ENCODE measurements around the gene MAJIN.
"Not testable (repeated sequence)": the region's sequence is repeated elsewhere in the genome, so short reads cannot be mapped to it uniquely, and the experiment has no call there.

Gene MAJIN

DNA sequence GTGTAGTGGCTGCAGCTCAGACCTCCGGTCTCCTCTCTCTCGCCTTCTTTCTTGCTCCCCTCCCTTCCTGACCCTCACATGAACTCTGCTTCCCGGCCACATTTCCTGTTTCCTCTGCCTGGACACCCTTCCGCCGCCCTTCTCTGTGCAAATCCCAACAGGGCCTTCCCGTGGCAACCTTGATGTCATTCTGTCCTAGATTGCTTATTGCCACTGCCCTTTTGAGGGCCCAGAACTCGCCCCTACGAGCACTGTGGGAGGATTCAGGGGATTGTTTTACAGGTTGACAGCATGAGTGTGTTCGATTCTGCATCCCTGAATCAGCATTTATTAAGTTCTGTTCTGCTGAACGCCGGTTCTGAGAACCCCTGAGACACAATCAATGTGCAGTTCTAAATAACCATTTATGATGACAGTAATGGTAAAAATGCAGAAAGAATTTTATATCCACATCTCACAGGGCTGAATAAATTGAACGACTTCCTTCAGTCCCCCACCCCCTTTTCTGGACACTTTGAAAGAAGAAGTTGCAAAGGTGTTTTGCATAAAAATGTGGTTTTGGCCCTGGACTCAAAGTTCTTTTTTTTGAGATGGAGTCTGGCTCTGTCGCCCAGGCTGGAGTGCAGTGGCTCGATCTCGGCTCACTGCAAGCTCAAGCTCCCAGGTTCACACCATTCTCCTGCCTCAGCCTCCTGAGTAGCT is 18.5 kb upstream of the MAJIN start:
- DNase-seq (ENCODE audit: low read depth), result no peak
- H3K4me3 ChIP-seq (ENCODE audit: low read length), result no peak overlapping the region
- TF ChIP-seq, protein P1, sequence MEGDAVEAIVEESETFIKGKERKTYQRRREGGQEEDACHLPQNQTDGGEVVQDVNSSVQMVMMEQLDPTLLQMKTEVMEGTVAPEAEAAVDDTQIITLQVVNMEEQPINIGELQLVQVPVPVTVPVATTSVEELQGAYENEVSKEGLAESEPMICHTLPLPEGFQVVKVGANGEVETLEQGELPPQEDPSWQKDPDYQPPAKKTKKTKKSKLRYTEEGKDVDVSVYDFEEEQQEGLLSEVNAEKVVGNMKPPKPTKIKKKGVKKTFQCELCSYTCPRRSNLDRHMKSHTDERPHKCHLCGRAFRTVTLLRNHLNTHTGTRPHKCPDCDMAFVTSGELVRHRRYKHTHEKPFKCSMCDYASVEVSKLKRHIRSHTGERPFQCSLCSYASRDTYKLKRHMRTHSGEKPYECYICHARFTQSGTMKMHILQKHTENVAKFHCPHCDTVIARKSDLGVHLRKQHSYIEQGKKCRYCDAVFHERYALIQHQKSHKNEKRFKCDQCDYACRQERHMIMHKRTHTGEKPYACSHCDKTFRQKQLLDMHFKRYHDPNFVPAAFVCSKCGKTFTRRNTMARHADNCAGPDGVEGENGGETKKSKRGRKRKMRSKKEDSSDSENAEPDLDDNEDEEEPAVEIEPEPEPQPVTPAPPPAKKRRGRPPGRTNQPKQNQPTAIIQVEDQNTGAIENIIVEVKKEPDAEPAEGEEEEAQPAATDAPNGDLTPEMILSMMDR (conservative IDR thresholded peaks at IDR 0.05; ENCODE audit: low read depth, low read length), result no peak

DNA sequence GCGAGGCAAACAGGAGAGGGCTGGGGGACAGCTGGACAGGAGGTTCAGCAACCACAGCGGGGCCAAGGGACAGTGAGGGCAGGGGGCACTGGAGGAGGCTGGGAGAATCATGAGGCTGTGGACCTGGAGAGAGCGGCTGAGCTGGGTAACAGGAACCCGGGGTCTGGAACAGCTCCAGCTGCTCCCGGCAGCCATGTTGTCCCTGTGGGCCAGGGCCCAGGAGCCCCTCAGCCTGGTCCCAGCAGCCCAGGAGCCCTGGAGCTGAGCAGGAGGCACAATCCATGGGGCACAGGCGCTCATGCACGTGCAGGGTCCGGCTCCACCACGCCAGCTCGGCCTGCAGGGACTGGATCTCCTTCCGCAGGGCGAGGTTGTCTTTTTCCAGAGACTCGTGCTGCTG is 17.5 kb upstream of the MAJIN start:
- TF ChIP-seq, protein P1 (conservative IDR thresholded peaks at IDR 0.05; ENCODE audit: low read depth, low read length), result no peak
- no peak for DNase-seq (ENCODE audit: low read depth)
- no peak overlapping the region for H3K4me3 ChIP-seq (ENCODE audit: low read length)

DNA sequence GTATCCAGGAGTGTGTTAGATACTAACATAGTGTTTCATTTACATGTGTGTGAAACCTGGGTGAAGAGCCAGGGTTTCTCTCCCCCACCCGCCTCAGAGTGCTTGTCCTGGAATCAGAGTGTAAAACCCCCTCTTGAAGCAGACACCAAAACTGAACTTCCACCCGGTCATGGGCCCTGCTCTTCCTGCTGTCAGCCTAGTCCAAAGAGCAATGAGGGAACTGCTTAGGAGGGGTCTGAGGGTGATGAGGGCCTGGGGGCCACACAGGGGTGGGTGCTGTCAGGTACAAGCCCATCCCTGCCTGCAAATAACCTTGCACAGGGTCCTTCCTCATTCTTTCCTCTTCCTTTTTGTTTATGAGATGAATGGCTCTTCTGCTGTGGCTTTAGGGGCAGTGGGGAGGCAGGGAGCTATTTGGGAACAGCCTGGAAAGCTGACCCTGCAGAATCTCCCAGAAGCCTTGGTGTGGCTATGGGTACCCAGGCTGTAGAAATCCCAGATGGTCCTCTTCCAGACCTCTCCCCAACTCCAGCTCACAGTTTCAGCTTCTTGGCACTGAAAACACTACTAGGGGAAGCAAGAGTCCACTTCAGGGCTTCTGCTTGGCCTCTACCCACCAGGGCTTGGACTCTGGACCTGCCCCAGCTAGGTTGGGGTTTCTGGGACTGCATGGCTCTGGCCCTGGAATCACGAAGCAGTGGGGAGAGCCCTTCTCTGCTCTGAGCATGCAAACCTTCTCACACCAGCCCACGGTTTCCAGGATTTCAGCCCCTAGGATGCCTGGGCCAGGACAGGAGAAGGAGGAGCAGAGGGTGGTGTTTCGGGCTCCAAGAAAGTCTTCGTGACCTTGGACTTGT is 16.3 kb upstream of the MAJIN start:
- no peak for DNase-seq (ENCODE audit: low read depth)
- TF ChIP-seq, protein P1 (conservative IDR thresholded peaks at IDR 0.05; ENCODE audit: low read depth, low read length), result no peak
- no peak overlapping the region for H3K4me3 ChIP-seq (ENCODE audit: low read length)

DNA sequence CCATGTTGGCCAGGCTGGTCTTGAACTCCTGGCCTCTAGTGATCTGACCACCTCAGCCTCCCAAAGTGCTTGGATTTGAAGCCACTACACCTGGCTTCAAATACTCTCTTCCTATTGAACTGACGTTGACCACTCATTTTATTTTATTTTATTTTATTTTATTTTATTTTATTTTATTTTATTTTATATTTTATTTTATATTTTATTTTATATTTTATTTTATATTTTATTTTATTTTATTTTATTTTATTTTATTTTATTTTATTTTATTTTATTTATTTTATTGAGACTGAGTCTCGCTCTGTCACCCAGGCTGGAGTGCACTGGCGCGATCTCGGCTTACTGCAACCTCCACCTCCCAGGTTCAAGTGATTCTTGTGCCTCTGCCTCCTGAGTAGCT is 11.4 kb upstream of the MAJIN start:
- not testable (repeated sequence) for H3K4me3 ChIP-seq (ENCODE audit: low read length); DNase-seq (ENCODE audit: low read depth)

DNA sequence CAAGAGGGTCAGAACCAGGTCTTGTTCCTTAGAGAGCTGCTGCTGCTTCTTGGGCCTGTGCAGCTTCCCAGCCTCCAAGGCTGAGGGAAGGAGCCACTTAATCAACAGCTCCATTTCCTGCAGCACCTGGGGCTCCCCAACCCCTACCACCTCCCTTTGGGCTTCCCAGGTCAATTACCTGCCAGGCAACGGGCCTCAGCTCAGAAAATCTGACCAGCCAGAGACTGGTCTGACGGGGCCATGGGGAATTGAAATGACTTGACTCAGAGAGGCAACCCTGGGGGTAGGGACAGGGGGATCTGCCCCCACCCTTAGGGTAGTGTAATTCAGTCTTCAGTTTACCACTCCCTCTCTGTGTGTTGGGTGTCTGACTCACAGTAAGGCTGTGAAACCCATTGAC is 4.7 kb upstream of the MAJIN start:
- no peak for DNase-seq (ENCODE audit: low read depth)
- no peak overlapping the region for H3K4me3 ChIP-seq (ENCODE audit: low read length)
- TF ChIP-seq, protein P1 (conservative IDR thresholded peaks at IDR 0.05; ENCODE audit: low read depth, low read length), result no peak

DNA sequence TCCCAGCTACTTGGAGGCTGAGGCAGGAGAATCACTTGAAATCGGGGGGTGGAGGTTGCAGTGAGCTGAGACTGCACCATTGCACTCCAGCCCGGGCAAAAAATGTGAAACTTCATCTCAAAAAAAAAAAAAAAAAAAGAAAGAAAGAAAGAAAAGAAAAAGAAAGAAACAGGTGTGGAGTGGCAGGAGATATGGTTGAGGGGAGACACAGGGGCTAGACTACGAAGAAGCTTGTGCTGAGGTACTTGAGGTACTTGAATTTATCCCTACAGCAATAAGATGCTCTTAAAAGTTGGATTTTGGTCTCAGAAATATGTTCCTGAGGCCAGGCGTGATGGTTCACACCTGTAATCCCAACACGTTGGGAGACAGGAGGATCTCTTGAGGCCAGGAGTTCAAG is 2.2 kb upstream of the MAJIN start:
- TF ChIP-seq, protein P1 (conservative IDR thresholded peaks at IDR 0.05; ENCODE audit: low read depth, low read length), result no peak

DNA sequence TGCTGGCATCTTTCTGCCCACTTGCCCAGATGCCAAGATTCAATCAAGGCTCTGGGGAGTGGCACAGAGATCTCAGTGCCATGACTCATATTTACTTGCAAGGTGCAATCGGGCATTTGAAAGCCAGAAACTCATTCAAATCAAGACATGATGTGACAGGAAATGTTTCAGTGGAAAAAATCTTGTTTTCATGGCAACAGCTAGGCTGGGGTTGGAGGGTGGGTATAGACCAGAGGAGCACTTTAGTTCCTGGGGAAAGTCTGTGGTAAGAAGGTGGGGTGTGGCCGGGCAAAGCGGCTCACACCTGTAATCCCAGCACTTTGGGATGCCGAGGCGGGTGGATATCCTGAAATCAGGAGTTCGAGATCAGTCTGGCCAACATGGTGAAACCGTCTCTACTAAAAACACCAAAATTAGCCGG is 1.2 kb downstream of the MAJIN start:
- no peak overlapping the region for H3K4me3 ChIP-seq (ENCODE audit: low read length)
- no peak for DNase-seq (ENCODE audit: low read depth)
- TF ChIP-seq, protein P1 (conservative IDR thresholded peaks at IDR 0.05; ENCODE audit: low read depth, low read length), result no peak

More for the DNA sequence above, 2.2 kb upstream of the MAJIN start:
- no peak for DNase-seq (ENCODE audit: low read depth)
- H3K4me3 ChIP-seq (ENCODE audit: low read length), result no peak overlapping the region
